ENCODE measurements around the gene DNMT3A.

DNA sequence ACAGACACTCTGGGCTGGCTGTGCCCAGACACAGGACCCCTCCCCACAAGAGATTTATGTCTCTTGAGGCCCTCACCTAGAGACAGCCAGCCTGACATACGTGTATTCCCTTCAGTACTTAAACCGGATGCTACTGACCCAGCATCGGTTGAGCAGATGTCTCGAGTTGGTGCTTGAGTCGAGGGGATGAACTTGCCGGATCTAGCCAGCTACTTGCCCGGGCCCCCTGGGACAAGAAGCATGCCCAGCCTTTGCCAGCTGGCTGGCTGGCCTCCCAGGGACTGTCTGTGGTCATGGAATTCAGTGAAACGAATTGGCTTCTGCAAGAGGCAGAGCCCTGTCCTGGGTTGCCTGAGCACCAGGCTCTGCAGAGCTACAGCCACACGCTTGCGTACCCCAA lies 36.0 kb downstream of the DNMT3A start:
- TF ChIP-seq, protein P1, sequence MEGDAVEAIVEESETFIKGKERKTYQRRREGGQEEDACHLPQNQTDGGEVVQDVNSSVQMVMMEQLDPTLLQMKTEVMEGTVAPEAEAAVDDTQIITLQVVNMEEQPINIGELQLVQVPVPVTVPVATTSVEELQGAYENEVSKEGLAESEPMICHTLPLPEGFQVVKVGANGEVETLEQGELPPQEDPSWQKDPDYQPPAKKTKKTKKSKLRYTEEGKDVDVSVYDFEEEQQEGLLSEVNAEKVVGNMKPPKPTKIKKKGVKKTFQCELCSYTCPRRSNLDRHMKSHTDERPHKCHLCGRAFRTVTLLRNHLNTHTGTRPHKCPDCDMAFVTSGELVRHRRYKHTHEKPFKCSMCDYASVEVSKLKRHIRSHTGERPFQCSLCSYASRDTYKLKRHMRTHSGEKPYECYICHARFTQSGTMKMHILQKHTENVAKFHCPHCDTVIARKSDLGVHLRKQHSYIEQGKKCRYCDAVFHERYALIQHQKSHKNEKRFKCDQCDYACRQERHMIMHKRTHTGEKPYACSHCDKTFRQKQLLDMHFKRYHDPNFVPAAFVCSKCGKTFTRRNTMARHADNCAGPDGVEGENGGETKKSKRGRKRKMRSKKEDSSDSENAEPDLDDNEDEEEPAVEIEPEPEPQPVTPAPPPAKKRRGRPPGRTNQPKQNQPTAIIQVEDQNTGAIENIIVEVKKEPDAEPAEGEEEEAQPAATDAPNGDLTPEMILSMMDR (IDR thresholded peaks at IDR 0.05), result no peak
- TF ChIP-seq POLR2A (IDR thresholded peaks at IDR 0.05), result no peak

Data from testis (tissue), 2 donors.